HepG2 (cell line): Measurements from ENCODE around the gene ENO3. TPM values are rescaled to one million over a fixed set of nuclear protein-coding genes. Genes with fewer than 3 reads are reported as not detected.

Experiments
- AHR ChIP-seq: IDR thresholded peaks from 2 replicates; pipeline ENCODE4 v1.6.1; 2018; ENCODE audit warnings: missing genetic modification reagents, missing compliant biosample characterization
- CCAR2 ChIP-seq: fragments of 200-400 bp; formaldehyde crosslinking; optimal IDR thresholded peaks from 2 replicates; pipeline ENCODE3; 2018; ENCODE audit warnings: low read depth, mild to moderate bottlenecking, low read length, moderate library complexity
- MED13 ChIP-seq: sonication (generic); formaldehyde crosslinking; IDR thresholded peaks from 2 replicates; pipeline ENCODE4 v1.5.0; 2020; ENCODE audit warnings: missing genetic modification reagents
- NCOA5 ChIP-seq: sonication (generic); formaldehyde crosslinking; IDR thresholded peaks from 2 replicates; pipeline ENCODE4 v1.4.0; 2020; ENCODE audit warnings: missing genetic modification reagents
- NR2F6 ChIP-seq, 2 experiments: IDR thresholded peaks; 2 replicates each; pipeline ENCODE4 v1.6.1; 2016; ENCODE audit warnings: antibody characterized with exemption in 1 of 2, mild to moderate bottlenecking in 1 of 2
- POGK ChIP-seq: sonication (generic); formaldehyde crosslinking; conservative IDR thresholded peaks from 2 replicates; pipeline ENCODE4 v1.8.0; 2022; ENCODE audit warnings: mild to moderate bottlenecking, moderate library complexity, missing genetic modification reagents
- SYNCRIP ChIP-seq: fragments of 200-400 bp; formaldehyde crosslinking; IDR thresholded peaks from 2 replicates; pipeline ENCODE4 v1.6.1; 2018; ENCODE audit warnings: mild to moderate bottlenecking, low read depth, low read length; ENCODE audit not compliant: insufficient read depth
- TRIM22 ChIP-seq: fragments of 450-650 bp; IDR thresholded peaks from 2 replicates; pipeline ENCODE4 v1.6.1; 2017
- TSC22D2 ChIP-seq: sonication (generic); formaldehyde crosslinking; IDR thresholded peaks from 2 replicates; pipeline ENCODE4 v1.5.1; 2020; ENCODE audit warnings: missing genetic modification reagents, mild to moderate bottlenecking, borderline replicate concordance
- ZBTB21 ChIP-seq: sonication (generic); formaldehyde crosslinking; IDR thresholded peaks from 2 replicates; pipeline ENCODE4 v1.4.0; 2020; ENCODE audit warnings: missing genetic modification reagents
- ZC3H13 ChIP-seq: sonication (generic); formaldehyde crosslinking; IDR thresholded peaks from 2 replicates; pipeline ENCODE4 v1.8.1; 2023; ENCODE audit warnings: mild to moderate bottlenecking, missing genetic modification reagents, moderate library complexity
- ZFP1 ChIP-seq: IDR thresholded peaks from 2 replicates; pipeline ENCODE4 v1.6.1; 2016
- ZNF275 ChIP-seq: sonication (generic); formaldehyde crosslinking; IDR thresholded peaks from 2 replicates; pipeline ENCODE4 v1.8.0; 2022; ENCODE audit warnings: missing genetic modification reagents, mild to moderate bottlenecking, inconsistent platforms, borderline replicate concordance
- ZNF646 ChIP-seq: sonication (generic); formaldehyde crosslinking; IDR thresholded peaks from 2 replicates; pipeline ENCODE4 v1.9.0; 2021; ENCODE audit warnings: mild to moderate bottlenecking, missing genetic modification reagents
- ZNF781 ChIP-seq: sonication (generic); formaldehyde crosslinking; IDR thresholded peaks from 2 replicates; pipeline ENCODE4 v1.5.1; 2020; ENCODE audit warnings: borderline replicate concordance, mild to moderate bottlenecking, missing genetic modification reagents; ENCODE audit errors: not compliant biosample characterization
- polyA plus RNA-seq, 8 experiments: library from polyadenylated mRNA; depleted of rRNA in 3 of 8; stranded (reverse) in 7 of 8; unstranded in 1 of 8; fragments of >200 nt; fragmentation: Illumina TruSeq in 4 of 8; extraction: Trizol in 4 of 8; gene quantifications; 2 replicates each; pipeline versions ENCODE4 v1.2.1 to v1.2.3, GENCODE V29; 2011 to 2016; ENCODE audit warnings: low read depth in 4 of 8, missing spikeins in 1 of 8, mixed read lengths in 1 of 8; ENCODE audit not compliant: insufficient read depth in 1 of 8
- total RNA-seq, 5 experiments: library from RNA; depleted of rRNA; stranded (reverse); fragments of >200 nt; fragmentation: Illumina TruSeq; extraction: Trizol; gene quantifications; 2 replicates each; pipeline ENCODE4 v1.2.3, GENCODE V29; 2016; ENCODE audit warnings: low read depth in 1 of 5
- TF ChIP-seq, protein P1 (sequence below): IDR thresholded peaks from 2 replicates; pipeline ENCODE4 v1.6.1; 2016; ENCODE audit warnings: missing compliant biosample characterization, missing genetic modification reagents, borderline replicate concordance

The ENO3 gene
- total and polyA plus RNA-seq, 2 of the 13 experiments (the other 11 are each of a cell fraction or from before 2014, with no cell fraction given), result 59.8 to 69.8 TPM

DNA sequence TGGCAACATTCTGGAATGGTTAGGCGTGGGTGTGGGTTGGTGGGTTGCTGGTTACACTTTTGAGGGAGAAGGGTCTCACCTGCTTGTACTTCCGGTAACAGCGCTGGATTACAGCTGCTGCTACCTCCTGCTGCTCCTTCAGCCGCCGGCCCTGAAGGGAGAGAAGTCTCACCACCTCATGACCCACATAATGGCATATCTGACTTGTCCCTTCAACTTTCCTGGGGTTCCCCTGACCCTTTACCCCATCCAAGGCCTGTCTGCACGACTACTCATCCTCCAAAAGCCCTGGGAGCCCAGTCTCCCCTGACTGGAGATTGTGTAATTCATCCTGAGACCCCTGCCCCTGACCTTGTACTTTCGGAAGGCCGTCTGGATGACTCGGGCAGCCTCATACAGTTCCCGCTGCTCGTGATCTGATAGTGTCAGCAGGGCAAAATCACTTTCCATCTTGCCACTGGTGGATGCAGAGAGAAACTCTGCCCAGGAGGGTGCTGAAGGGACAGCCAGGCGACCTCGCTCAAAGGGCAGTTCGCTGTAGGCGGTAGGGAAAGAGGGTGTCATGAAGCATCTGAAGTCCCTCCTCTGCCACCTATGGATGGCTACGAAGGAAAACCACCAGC is 18.7 kb downstream of the ENO3 start (continued):
- TF ChIP-seq ZNF646 (CRISPR knock-in tag) (0 out of 2 replicates have a peak, but pooled peaks have one; percentile 18), NR2F6 (IDR thresholded peaks at IDR 0.05) (no peak), NR2F6 (CRISPR knock-in tag; IDR thresholded peaks at IDR 0.05) (peak; percentile 30; the same call in 1 of the 2 replicates), POGK (no peak), ZNF781 (CRISPR knock-in tag) (no peak), TSC22D2 (CRISPR knock-in tag) (no peak), CCAR2 (no peak), ZBTB21 (CRISPR knock-in tag) (no peak), ZFP1 (CRISPR knock-in tag) (no peak), MED13 (no peak), NCOA5 (CRISPR knock-in tag) (no peak), AHR (CRISPR knock-in tag) (no peak), TRIM22 (no peak), ZC3H13 (peak; percentile 49; the same call in 1 of the 2 replicates), ZNF275 (CRISPR knock-in tag) (no peak), SYNCRIP (no peak)
- TF ChIP-seq, protein P1, sequence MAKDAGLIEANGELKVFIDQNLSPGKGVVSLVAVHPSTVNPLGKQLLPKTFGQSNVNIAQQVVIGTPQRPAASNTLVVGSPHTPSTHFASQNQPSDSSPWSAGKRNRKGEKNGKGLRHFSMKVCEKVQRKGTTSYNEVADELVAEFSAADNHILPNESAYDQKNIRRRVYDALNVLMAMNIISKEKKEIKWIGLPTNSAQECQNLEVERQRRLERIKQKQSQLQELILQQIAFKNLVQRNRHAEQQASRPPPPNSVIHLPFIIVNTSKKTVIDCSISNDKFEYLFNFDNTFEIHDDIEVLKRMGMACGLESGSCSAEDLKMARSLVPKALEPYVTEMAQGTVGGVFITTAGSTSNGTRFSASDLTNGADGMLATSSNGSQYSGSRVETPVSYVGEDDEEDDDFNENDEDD, result no peak
